Vagina (tissue), 2 donors: ENCODE results near the gene MED7.

Experiments
- CTCF ChIP-seq, 3 experiments: fragments of 450-650 bp in 2 of 3; fragments of 200-600 bp in 1 of 3; sonication (generic) in 1 of 3; IDR thresholded peaks; one replicate each; pipeline ENCODE4 v1.5.1; 2017 to 2019; ENCODE audit warnings: antibody characterized with exemption in 3 of 3, mild to moderate bottlenecking in 2 of 3, moderate library complexity in 2 of 3
- POLR2A ChIP-seq, 2 donors: fragments of 450-650 bp; IDR thresholded peaks; one replicate each; pipeline ENCODE4 v1.6.1; 2017; ENCODE audit warnings: antibody characterized with exemption in 2 of 2, mild to moderate bottlenecking in 2 of 2, moderate library complexity in 2 of 2
- POLR2AphosphoS5 ChIP-seq, 2 donors: sonication (generic); formaldehyde crosslinking; IDR thresholded peaks; one replicate each; pipeline ENCODE4 v1.9.0; 2017; ENCODE audit warnings: antibody characterized with exemption in 2 of 2, mild to moderate bottlenecking in 2 of 2, low read depth in 1 of 2; ENCODE audit not compliant: insufficient read depth in 1 of 2

GRCh38 chr5:157188270-157188669, 45.6 kb upstream of the MED7 start:
- TF ChIP-seq POLR2A (IDR thresholded peaks at IDR 0.05) (no peak), CTCF (IDR thresholded peaks at IDR 0.05) (no peak), POLR2AphosphoS5 (IDR thresholded peaks at IDR 0.05; ENCODE audit: insufficient read depth in 1 of 2, low read depth in 1 of 2) (no peak)
